ENCODE measurements around the gene NCKAP5.

NCKAP5 gene

DNA sequence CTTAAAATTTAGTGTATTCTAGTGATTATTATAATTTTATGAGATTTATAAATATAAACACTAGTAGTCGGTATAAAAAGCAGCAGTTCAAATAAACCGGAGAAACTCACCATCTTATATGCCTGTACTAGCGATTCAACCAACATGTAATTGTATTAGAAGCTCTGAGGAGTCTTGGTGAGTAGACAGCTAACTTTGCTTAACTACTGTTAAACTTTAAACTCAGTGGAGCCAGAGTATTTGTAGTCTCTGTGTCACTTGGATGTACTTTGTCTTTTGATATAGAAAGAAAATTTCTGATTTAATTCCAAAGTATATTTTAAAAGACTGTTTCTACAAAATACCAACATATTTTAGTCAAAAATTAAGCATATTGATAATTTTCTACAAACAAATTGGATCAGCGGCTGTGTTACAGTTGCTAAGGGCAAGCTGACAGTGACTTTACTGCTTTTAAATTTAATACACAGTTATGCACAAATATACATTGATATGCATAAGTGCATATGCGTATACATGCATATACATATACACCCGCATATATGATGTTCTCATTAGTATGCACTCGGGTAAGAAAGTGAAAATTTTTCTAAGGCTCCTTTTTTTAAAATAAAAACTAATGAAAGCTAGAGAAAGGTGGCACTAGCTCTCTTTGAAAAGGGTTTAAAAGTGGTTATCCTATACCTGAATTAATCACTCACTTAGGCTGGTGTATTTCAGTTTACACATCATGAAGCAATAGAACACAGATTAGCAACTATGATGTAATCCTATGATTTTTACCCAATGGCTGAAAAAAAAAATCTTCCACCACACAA is 374.5 kb downstream of the NCKAP5 start:
- DNase-seq, result no peak

DNA sequence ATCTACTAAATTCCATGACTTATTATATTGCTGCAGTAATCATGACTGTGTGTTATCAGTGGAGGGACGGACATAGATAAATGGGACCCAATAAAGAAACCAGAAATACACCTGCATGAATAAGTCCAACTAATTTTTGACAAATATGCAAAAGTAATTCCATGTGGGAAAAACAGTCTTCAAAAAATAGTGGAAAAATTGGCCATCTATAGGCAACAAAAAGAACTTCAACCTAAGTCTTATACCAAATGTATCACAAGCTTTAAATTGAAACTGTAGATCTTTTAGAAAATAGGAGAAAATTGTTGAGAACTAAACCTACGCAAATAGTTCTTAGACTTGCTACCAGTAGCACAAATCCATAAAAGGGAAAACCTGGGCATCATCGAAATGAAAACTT is 376.2 kb downstream of the NCKAP5 start:
- DNase-seq, result no peak

DNA sequence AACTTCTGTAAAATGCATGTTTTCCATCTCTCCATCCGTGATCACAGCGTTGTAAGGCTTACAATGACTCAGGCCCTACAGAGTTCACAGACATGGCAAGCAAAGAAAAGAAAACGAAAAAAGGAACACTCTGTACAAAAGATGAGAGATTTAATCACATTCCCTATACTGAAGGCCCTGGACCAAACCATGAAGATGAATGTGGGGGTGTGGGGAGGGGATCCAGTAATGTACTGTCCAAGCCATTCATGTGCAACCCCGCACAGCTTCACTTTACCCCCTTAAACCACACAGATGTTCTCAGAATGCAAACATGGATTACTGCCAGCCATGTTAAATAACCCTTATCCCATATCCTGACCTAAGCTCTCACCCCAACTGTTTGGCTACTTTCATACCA is 391.1 kb downstream of the NCKAP5 start:
- DNase-seq, result no peak

DNA sequence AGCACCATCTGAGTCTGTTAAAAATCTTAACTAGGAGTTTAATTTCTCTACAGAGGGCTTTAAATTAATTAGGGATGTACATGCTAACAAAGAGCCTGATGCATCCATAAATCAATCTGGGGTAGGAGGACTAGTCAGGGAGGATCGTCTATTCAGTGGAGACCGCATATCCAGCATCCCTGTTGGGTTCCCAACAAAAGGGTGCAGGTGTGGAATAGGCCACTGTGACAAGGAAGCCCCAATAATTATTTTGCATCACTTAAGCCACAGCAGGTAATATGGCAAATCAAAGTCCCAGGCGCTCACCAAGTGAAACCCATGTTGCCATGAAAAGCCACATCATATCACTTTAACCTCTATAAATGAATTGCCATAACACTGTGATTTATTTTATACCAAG is 392.3 kb downstream of the NCKAP5 start:
- DNase-seq, result no peak

DNA sequence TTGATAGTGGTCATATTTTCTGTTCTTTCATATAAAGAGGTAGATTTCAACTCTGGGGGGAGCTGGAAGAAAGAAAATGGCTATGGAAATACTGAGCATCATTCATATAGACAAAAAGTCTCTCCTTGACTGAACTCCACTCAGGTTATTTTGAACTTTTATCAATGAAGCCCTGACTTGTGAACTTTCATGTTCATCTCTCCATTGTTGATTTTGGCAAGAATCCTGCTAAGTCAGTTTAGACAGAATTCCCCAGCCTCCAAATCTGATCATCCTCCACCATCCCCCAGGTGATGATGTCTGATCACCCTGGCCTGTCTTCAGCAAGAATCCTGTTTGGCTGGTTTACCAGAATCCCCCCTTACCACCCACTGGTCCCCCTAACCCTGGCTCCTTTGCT is 395.0 kb downstream of the NCKAP5 start:
- DNase-seq, result no peak

DNA sequence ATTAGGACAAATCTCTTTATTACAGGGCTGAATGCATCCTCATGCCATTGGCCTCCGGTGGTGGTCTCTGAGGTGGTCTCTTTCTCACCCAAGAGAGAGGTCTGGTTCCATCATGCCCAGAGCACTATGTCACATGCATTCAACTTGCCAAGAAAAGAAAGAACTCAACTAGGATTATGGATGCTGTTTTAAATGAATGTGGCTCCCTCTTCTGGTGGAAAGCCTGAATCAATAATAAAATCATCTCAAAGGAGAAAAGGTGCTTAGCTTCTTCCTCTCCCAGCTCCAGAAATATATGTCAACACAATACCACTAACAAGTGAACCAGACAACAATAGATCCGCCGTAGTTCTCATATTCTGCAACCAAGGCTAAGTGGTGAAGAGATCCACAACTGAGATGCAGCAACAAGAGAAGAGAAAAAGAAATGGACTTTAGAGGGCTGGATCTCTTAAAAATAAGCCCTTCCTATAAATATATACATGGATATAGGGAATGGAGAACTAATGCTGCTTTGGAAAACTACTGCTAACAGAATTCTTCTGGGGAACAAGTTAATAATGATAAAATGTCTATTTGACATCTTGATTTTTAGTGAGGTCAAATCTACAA is 396.8 kb downstream of the NCKAP5 start:
- DNase-seq, result peak; percentile 38

DNA sequence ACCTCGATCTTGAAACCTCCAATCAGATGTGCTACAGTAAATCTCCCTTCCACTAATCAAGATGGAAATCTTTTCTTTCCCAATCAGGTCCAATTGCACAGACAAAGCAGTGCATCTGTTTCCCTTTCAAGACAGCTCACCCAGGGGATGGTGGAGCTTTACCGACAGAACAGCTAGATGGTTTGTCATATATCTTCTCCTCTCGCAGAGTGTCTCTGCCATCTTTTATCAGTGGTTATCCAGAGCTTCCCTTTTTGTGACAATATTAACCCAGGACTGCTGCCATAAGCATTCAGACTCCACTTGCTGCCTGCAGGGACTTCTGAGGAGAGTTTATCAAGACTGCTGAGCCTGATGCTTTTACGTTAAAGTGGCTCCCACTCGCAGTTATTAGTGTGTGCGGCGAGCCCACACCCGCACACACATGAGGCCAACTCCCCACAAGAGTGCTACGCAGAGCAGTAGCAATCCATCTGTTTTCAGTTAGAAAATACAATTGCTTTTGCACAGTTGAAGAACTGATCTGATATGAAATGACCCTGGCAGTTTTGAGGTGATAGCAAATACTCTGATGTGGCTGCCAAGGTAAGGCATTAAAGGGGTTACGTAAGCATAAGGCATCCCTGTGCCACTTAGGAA is 398.9 kb downstream of the NCKAP5 start:
- no peak for DNase-seq

DNA sequence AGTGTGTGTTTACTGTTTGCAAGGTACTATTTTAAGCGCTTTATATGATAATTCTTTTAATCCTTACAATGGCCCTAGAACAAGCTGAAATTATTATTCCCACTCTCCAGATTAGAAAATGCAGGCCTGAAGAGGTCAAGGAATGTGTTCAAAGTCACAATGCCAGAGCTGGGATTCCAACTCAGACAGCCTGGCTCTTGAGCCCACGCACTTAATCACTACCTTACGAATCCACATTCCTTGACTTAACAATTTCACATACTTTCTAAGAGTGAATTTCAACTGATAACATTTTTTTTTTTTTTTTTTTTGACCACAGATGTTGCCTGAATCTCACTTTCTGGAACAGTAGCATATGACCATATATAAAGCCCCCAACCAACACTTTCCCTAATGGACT is 400.3 kb downstream of the NCKAP5 start:
- no peak for DNase-seq

DNA sequence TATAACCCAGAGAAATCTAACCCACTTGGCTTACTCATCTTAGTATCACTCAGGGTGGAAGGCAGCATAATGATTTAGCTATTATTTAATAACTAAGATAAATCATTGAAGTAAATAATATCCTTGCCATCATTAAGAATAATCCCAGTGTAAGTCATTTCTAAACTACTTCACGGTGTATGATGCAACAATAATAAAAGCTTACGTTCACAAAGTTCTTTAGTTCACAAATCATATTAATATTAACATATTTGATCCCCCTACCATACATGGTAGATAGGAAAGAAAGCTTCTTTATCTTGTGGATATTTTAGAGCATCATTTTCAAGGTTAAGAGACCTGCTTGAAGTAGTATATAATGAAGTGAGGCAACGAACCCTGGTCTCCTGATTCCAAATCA is 401.0 kb downstream of the NCKAP5 start:
- no peak for DNase-seq

DNA sequence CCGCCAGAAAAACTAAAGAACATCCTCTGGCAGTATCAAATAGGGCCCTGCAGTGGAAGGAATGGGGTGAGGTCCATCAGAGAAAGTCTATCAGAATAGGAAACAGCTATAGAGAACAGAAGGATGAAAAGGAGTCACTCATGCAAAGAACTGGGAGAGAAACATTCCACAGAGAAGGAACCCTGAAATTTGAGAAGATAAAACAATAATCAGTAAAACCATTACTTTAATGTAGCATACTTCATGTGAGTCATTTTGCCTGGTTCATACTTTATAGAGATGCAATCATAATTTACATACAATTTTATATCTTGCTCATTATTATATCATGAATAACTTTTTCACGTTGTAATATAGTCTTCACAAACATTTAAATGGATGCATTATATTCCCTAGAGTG is 402.2 kb downstream of the NCKAP5 start:
- no peak for DNase-seq

DNA sequence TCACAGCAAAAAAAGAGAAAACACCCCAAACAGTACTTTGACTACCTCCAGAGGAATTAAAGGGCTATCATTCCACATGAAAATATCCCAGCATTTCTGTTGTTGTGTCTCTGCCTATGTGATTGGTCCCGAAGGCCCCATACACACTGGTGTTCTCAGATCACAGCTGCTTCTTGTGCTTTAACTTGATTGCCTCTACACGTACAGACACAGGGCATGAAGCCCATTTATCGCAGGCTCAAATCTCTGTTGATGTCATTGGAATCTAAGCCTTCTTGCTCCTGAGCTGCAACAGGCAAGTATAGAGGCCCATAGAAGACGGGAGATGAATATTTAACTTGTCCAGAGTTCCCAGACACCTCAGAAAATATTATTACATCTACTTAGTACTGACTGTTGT is 405.2 kb downstream of the NCKAP5 start:
- DNase-seq, result no peak

DNA sequence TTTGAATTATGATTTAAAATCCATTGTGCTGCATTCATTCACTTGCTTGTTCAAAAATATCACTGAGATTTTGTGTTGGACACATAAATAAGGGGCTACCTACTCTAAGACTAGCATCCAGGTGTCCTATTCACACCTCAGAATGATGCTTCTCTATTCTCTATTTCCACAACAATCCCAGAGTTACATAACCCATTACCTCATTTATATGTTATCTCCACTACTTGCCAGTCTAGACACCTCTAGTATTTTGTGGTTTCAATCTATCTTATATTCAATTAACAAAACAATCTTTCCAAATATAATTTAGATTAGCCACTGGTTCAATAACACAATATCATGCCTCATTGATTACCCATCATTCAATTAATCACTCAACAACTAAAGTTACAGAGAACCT is 409.8 kb downstream of the NCKAP5 start:
- DNase-seq, result no peak

DNA sequence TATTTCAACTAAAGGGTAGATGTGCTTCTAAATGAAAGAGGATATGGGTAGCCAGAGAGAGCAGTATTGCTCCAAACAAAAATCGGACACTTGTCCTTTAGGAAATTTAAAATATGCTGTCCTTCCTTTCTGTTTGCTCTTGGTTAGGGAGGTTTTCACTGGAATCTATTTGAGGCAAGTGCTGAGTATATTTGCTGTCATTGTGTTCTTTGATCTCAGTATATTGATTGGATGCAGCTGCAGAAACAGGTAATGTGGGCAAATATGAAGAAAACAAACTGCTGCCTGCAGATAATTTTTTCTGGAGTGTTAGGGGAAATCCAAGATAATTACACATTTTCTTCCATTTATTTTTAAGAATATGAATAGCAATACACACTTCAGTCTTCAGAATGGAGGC is 410.2 kb downstream of the NCKAP5 start:
- no peak for DNase-seq

DNA sequence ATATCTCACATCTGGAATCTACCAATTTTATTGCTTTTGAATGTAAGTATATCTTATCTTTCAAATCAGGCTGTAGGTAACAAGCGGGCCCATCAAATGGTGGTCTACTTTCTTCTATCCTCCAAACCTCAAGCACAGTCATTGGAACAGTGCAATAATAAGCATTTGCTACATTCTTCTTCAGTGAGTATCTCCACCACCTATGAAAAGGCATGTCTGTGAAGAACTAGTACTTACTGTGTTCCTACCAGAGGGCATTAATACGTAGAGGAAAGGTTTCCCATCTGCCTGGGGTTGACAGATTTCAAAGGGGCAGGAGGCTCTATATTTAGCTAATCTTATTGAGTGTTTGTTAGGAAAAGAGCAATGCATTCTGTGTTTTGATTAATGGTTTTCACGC is 411.1 kb downstream of the NCKAP5 start:
- DNase-seq, result no peak

DNA sequence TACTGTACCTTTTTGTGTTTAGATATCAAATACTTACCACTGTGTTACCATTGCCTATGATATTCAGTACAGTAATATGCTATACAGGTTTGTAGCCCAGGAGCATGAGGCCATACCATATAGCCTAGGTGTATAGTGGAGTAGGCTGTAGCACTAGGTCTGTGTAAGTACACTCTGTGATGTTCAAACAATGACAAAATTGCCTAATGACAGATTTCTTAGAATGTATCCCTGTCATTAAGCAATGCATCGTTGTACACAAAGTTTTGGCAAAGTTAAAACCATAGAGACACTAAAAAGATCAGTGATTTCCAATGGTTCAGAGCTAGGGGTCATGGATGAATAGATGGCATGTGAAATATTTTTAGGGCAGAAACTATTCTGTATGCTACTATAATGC is 415.5 kb downstream of the NCKAP5 start:
- no peak for DNase-seq

DNA sequence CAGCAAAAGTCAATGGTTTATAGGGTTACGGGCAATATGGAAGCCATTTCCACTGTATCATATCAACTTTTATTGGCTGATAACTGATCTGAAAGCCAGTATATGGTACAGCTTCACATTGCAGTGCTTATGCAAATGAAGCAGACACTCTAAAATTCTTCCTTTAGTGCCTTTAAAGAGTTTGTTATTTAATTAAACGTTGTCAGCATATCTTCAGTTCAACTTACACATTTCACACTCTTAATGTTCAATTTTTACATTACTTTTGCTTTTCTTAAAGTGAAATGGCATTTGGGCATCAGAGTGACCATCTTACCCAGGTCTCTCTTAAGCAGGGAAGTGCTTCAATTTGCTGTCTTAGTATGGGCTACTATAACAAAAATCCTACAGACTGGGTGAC is 420.1 kb downstream of the NCKAP5 start:
- DNase-seq, result no peak

DNA sequence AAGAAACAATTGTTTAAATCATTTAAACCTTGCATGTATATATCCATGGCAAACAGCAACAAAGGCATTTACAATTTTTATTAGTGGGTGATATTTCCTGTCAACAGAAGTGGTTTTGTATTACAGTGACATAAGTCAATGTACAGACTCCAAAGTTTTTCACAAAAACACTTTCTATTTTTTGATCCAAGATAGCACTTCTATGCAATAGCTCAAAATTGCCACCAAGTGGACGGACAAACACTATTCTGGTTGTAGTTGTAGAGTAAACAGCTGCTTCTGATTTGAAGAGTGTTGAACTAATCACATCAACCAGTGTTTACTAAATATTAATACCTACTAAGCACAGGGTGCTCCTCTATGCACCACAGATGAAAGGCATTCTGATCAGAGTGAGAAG is 421.4 kb downstream of the NCKAP5 start:
- DNase-seq, result no peak

DNA sequence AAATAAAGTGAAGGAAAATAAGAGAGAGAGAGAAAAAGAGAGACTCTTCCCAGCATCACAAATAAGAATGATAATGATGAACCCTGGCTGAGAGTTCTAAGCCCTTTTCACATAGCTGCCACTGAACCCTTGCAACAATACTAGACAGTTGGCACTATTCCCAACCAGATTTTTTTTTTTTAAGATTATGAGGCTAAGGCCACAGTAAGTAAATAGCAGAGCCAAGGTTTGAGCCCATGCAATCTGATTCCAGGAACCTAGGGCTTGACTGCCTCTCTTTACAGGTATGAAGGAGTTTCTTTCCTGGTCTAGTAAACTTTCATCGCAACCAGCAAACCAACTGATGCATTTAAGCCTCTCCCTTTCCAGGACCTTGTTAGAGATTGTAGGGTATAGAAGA is 424.6 kb downstream of the NCKAP5 start:
- no peak for DNase-seq

DNA sequence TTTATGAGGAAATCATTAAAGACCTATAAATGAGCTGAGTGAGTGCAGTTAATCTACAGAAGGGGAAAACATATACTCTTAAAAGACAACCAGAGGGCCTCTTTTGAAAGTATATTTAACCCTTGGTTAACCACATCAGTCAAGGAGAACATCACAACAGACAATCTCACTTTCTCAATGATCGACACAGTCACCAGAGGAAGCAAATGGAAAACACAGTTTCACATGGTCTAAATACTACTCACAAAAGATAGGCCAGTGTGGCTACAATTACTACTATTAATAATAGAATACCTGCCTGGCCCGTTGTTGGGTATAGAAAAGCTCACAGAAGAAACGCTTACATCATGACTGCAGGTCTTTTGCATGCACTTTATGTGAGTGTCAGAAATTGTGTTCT is 426.2 kb downstream of the NCKAP5 start:
- DNase-seq, result no peak

DNA sequence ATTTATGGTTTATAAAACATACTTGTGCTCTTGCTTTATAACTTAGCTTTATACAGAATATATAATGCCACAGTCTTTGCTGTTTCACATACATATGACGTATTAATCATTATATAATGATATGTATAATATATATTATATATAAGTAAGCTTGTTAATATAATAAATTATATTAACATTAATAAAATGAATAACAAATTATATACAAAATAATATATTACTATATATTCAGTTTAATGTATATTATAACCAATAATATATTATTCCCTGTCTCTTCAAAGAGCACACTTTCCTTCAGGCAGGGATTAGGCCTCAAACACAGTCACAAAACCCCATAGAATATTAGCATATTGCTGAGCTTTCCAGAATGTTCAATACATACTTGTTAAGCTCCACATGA is 427.6 kb downstream of the NCKAP5 start:
- DNase-seq, result no peak

DNA sequence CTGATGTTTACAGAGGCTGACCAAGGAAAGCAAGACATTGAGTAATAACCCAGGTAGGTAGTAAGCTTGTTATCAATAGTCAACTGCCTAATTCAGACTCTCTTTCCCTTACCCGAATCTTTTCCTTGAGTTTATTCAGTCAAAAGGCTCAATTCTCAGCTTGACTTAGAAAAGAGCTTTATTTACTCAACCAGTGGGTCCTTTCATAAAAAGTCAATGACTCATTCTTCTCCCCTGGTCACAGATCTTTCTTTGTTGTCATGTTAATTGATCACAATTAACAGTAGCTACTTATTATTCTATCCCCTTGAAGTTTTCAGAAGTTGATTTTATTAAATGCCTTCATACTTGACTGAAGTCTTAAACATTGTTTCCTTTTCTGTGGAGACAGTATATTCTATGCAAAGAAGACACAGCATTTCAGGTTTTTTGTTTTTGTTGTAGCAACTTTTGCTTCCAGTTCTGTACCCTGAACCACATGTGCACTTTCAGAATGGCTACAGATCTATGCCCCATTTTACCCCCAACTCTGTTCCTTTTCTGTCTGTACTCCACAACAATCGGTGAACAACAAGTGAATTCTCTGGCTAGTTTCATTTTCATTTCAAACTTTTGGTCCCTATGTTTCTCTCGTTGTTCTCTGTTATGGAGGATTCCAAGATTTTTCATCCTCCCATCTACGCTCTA is 428.3 kb downstream of the NCKAP5 start:
- no peak for DNase-seq

DNA sequence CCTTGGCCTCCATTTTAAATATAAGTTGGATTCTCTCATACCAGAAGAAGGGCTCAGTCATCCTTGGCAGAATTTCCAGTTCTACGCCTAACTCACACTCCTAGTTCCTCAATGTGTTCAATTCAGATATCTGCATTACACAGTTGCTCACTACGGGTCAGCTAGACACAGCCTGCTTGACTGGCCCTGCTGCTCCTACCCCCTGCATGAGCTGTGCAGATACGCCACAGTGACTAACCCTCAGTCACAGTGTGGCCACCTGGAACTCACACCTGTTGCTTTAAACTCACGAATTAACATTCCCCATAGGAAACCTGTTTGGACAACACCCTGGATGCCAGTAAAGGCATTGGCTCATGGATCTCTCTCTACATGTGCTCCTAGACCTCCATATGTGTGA is 429.6 kb downstream of the NCKAP5 start:
- DNase-seq, result no peak

DNA sequence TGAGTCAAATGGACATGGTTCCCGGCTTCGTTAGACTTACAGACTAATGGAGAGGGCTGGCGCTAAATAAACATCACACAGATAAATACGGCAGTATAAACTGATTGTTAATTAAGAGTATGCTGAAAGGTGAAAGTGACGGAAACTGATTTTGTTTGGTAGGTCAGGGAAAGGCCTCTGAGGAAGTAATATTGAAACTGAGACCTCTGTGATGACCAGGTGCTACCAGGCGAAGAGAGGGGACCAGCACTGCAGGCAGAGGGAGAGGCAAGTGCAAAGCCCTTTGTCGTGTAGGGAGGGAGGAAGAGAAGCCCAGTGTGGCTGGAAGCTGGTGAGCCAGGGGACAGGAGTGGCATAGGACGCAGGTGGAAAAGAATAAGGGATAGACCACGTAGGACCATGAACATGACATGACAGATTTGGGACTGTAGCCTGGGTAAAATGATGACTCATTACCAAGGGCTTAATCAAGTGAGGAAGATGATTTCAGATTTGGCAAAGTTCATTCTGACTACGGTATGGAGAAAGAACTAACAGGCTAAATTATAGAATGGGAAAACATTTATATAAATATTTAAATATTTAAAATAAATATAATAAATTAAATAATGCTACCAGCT is 433.1 kb downstream of the NCKAP5 start:
- DNase-seq, result no peak

All from DMS 273 treated with DMSO at 0.1 percent for 48 hours (cell line).